Measurements from ENCODE around the gene ATP2C2.
A peak's percentile ranks its signal among the peaks of the same experiment; 100 is the strongest.
"Not testable (repeated sequence)": the region's sequence is repeated elsewhere in the genome, so short reads cannot be mapped to it uniquely, and the experiment has no call there.

The ATP2C2 gene

GRCh38 chr16:84399912-84400311 lies 31.6 kb downstream of the ATP2C2 start:
- DNase-seq = not testable (repeated sequence)

- not testable (repeated sequence) for DNase-seq
Observed at GRCh38 chr16:84403435-84403834, 35.1 kb downstream of the ATP2C2 start.

- no peak for DNase-seq
Observed at GRCh38 chr16:84404324-84404723, 36.0 kb downstream of the ATP2C2 start.

DNA sequence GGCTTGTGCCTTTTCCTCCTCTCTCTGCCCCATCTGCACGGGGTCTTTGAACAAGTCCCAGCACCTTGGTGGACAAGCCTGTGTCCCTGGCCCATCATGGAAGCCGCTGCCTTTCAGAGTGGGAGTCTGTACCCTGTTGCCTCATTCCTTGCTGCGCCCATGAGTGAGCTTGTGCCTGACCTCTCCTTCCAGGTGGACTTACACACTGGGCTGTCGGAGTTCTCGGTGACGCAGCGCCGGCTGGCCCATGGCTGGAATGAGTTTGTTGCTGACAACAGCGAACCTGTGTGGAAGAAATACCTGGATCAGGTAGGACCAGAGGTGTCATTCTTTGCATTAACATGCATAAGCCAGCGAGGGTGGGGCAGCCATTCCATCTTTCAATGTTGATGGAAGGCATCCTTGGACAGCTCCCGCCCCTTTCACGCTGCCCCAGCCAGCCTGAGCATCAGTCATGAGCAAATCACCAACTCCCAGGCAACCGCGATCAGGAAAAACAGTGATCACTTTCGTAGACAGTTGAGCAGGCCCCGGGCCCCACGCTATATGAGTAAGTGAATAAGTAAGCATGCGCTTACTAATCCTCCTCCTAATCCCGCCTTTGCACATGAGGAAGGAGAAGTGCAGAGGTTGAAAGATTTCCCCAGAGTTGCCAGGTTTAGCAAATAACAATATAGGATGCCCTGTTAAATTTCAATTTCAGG lies 36.8 kb downstream of the ATP2C2 start:
- DNase-seq = peak; percentile 68

- DNase-seq = no peak
Observed at GRCh38 chr16:84406006-84406963, 37.9 kb downstream of the ATP2C2 start.

DNA sequence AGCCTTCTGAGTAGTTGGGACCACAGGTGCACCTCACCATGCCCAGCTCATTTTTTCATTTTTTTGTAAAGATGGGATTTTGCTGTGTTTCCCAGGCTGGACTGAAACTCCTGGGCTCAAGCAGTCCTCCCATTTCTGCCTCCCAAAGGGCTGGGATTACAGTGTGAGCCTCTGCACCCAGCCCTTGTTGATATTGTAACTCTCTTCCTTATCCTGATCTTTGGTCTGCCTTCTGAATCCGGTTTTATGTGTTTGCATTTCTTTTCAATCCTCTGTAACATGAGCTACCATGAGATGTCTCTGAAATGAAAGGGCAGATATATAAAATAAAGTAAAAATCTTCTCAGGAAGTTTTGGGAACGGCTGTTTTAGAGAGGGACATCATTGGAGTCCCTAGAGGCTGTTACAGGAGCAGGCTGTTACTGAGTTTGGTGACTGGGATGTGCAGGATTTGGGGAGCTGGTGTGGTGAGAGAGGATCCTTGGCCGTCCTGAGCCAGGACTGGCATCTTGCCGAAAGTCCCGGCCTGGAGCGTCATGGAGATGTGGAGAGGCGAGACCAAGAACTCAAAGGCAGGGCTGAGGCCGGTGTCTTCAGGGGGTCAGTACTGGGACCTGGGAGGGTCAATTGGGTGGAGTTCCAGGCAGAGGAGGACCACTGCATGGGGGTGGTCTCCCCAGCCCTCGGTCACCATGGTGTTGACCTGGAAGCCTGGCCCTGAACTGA lies 39.4 kb downstream of the ATP2C2 start:
- no peak for DNase-seq

DNA sequence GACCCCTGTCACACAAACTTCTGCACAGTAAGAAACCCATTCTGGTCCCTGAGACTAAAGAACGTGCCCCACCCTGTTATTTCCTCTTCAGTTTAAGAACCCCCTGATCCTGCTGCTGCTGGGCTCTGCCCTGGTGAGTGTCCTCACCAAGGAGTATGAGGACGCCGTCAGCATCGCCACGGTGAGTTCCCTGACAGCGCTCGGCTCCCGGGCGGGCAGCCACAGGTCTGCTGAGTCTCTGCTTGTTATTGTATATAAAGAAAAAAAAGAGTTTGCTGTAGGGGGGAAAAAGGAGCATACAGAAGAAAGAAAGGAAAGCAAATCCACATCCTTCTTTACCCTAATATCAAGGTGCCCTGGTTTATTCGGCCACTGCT lies 40.0 kb downstream of the ATP2C2 start:
- DNase-seq = no peak

GRCh38 chr16:84408856-84409255 lies 40.5 kb downstream of the ATP2C2 start:
- no peak for DNase-seq

- no peak for DNase-seq
Observed at GRCh38 chr16:84410361-84411138, 42.2 kb downstream of the ATP2C2 start.

- no peak for DNase-seq
Observed at GRCh38 chr16:84411768-84412167, 43.4 kb downstream of the ATP2C2 start.

DNA sequence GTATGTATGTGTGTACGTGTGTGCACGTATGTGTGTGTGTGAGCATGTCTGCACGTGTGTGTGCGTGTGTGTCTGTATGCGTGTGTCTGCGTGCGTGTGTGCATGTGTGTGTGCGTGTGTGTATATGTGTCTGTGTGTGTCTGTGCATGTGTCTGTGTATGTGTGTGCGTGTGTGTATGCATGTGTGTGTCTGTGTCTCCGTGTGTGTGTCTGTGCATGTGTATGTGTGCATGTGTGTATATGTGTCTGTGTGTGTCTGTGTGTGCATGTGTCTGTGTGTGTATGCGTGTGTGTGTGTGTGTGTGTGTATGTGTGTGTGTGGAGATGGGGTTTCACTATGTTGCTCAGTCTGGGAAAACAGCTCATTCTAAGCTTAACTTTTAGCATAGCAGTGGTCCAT lies 43.9 kb downstream of the ATP2C2 start:
- no peak for DNase-seq

DNA sequence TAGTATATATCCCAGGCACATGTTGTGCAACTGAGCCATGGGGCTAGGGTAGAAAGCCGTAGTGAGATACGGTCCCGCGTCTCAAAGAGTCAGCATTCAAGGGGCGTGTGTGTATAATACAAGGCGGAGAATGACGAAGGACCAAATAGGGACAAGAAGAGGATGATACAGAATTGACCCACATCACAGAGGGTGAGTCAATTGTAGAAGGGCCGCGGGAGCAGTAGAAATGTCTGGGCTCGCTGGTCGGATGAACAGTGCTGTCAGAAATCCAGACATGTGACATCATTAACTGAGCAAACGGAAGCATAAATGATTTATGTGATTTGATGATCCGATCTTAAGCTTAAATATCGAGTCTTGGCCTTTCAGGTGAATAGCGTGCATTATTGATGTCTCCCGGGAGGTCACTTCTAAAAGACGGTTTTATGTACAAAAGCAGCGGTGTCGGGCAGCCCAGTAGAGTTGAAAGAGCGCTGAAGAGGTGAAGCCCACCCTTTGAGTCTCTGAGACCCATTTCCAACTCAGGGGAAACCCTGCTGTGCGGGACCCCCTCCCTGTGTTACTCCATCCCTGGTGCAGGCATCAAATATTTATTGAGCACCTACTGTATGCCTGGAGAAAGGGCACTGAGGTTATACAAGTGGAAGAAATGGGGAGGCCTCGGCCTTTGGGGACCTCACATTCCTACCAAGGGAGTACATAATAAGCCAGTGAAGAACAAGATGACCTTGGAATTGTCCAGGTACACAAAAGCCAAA lies 45.1 kb downstream of the ATP2C2 start:
- DNase-seq = no peak

- no peak for DNase-seq
Observed at GRCh38 chr16:84414789-84415326, 46.5 kb downstream of the ATP2C2 start.

GRCh38 chr16:84416407-84417321 lies 48.3 kb downstream of the ATP2C2 start:
- no peak for DNase-seq

GRCh38 chr16:84418056-84418849 lies 49.9 kb downstream of the ATP2C2 start:
- DNase-seq = no peak

- no peak for DNase-seq
Observed at GRCh38 chr16:84419730-84420129, 51.4 kb downstream of the ATP2C2 start.

DNA sequence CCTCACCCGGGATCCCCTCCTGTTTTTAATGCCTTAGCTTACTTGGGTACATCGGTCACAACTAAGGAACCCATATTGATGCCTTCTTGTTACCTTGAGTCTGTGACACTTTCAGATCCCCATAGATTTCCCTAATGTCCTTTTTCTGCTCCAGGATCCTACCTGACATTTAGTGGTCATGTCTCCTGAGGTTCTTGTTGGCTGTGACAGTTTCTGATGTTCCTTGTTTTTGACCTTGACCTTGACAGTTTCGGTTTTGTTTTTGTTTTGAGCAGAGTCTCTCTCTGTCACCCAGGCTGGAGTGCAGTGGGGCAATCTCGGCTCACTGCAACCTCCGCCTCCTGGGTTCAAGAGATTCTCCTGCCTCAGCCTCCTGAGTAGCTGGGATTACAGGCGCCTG lies 52.2 kb downstream of the ATP2C2 start:
- not testable (repeated sequence) for DNase-seq

- no peak for DNase-seq
Observed at GRCh38 chr16:84421081-84421937, 53.0 kb downstream of the ATP2C2 start.

- DNase-seq = no peak
Observed at GRCh38 chr16:84421938-84422220, 53.5 kb downstream of the ATP2C2 start.
